Natural killer cell (primary cell): ENCODE results near the gene COL19A1. TPM values are rescaled to one million over a fixed set of nuclear protein-coding genes. Genes with fewer than 3 reads are reported as not detected.

Source experiments
- ATAC-seq, 3 donors: fragments of 150-1000 bp in 2 of 3; fragments of 200-7000 bp in 1 of 3; cut with Tn5 transposase; 1 replicate in 1 of 3; 2 replicates in 2 of 3; pipeline ENCODE4 v1.10.0; 2021; ENCODE audit warnings: mild to moderate bottlenecking in 2 of 3, moderate library complexity in 2 of 3
- DNase-seq, 2 donors: peaks; one replicate each; pipeline versions ENCODE4 v3.0.0 to v3.0.0-alpha.2; 2013 to 2021; ENCODE audit warnings: mixed read lengths in 1 of 2
- H3K27ac ChIP-seq: one replicate; pipeline ENCODE4 v1.5.1; 2013; ENCODE audit warnings: mild to moderate bottlenecking, low read length
- H3K27me3 ChIP-seq: one replicate; pipeline ENCODE4 v1.6.1; 2013; ENCODE audit warnings: low read length; ENCODE audit not compliant: control insufficient read depth, insufficient read depth
- H3K36me3 ChIP-seq: one replicate; pipeline ENCODE4 v1.6.1; 2013; ENCODE audit warnings: low read length; ENCODE audit not compliant: control insufficient read depth, insufficient read depth
- H3K4me1 ChIP-seq: one replicate; pipeline ENCODE4 v1.6.1; 2013; ENCODE audit warnings: low read length; ENCODE audit not compliant: control insufficient read depth, insufficient read depth
- H3K4me3 ChIP-seq: one replicate; pipeline ENCODE4 v1.5.1; 2013; ENCODE audit warnings: low read length
- H3K9me3 ChIP-seq: one replicate; pipeline ENCODE4 v1.6.1; 2013; ENCODE audit warnings: low read length; ENCODE audit not compliant: control insufficient read depth, insufficient read depth
- H3K27ac Mint-ChIP-seq, 2 donors: one replicate each; pipeline ENCODE4 v1.8.0; 2022; ENCODE audit warnings: mild to moderate bottlenecking in 2 of 2, mixed read lengths in 2 of 2, moderate library complexity in 1 of 2
- H3K27me3 Mint-ChIP-seq, 2 donors: one replicate each; pipeline ENCODE4 v1.8.0; 2022; ENCODE audit warnings: low read depth in 2 of 2, mixed read lengths in 2 of 2
- H3K36me3 Mint-ChIP-seq: one replicate; pipeline ENCODE4 v1.8.0; 2022; ENCODE audit warnings: mixed read lengths
- H3K4me1 Mint-ChIP-seq, 2 donors: one replicate each; pipeline ENCODE4 v1.8.0; 2022; ENCODE audit warnings: mixed read lengths in 2 of 2
- H3K4me3 Mint-ChIP-seq: one replicate; pipeline ENCODE4 v1.8.0; 2022; ENCODE audit warnings: mild to moderate bottlenecking, moderate library complexity, mixed read lengths
- H3K9me3 Mint-ChIP-seq, 2 donors: one replicate each; pipeline ENCODE4 v1.8.0; 2022; ENCODE audit warnings: mixed read lengths in 2 of 2
- CTCF ChIP-seq: fragments of 200-600 bp; IDR thresholded peaks from one replicate; pipeline ENCODE4 v1.8.0; 2022; ENCODE audit warnings: antibody characterized with exemption
- WGBS: methylation state at CpG from one replicate; pipeline ENCODE4 v1.1.7; 2013; ENCODE audit warnings: missing lambda C conversion rate; ENCODE audit not compliant: insufficient coverage; 5-methylcytosine and 5-hydroxymethylcytosine counted together
- intact Hi-C: fragments of 100-400 bp; cut with micrococcal nuclease; formaldehyde crosslinking; loops from one replicate; pipeline ENCODE4 v1.14.2; 2022
- total RNA-seq, 4 donors: library from RNA; stranded (reverse); fragments of 120-200 nt in 1 of 4; gene quantifications; one replicate each; pipeline versions ENCODE4 v1.2.3 to v1.2.4, GENCODE V29; 2013 to 2022

Gene COL19A1
- total RNA-seq, 3 donors from 2014 or later (not counting 1 experiment from before 2014, with no cell fraction given), result 0.07 to 0.33 (median 0.18) TPM

- no peak for DNase-seq
- no peak for ATAC-seq
- 80% methylated on average over 1 of the region's 1 CpG for WGBS
- Mint-ChIP-seq H3K9me3 (peaks cover 0 to 6% of the 10 kb centered on the region in 2 donors), H3K4me3 (no peak overlapping the region), H3K4me1 (no peaks in the 10 kb centered on the region), H3K36me3 (no peaks in the 10 kb centered on the region), H3K27ac (no peak overlapping the region), H3K27me3 (no peaks in the 10 kb centered on the region)
- TF ChIP-seq CTCF, result no peak
- no peak overlapping the region for H3K4me3 ChIP-seq
- H3K27ac ChIP-seq, result no peak overlapping the region
- H3K36me3 ChIP-seq, result no peaks in the 10 kb centered on the region
- no peaks in the 10 kb centered on the region for H3K4me1 ChIP-seq
- intact Hi-C loops, result no loop called here
- no peaks in the 10 kb centered on the region for H3K9me3 ChIP-seq
- H3K27me3 ChIP-seq, result no peaks in the 10 kb centered on the region
Observed at GRCh38 chr6:70086806-70087205, 220.4 kb downstream of the COL19A1 start.

GRCh38 chr6:70094156-70094555, 227.8 kb downstream of the COL19A1 start:
- Histone ChIP-seq H3K9me3 (no peaks in the 10 kb centered on the region), H3K36me3 (no peaks in the 10 kb centered on the region), H3K27ac (no peak overlapping the region), H3K4me1 (no peaks in the 10 kb centered on the region), H3K27me3 (no peaks in the 10 kb centered on the region), H3K4me3 (no peak overlapping the region)
- WGBS, result 100% methylated on average over 1 of the region's 1 CpG
- H3K27me3 Mint-ChIP-seq, result no peaks in the 10 kb centered on the region
- intact Hi-C loops, result no loop called here
- peaks cover 0 to 2% of the 10 kb centered on the region in 2 donors for H3K9me3 Mint-ChIP-seq
- no peaks in the 10 kb centered on the region for H3K36me3 Mint-ChIP-seq
- no peak for TF ChIP-seq CTCF
- H3K4me3 Mint-ChIP-seq, result no peak overlapping the region
- no peak overlapping the region for H3K27ac Mint-ChIP-seq
- no peaks in the 10 kb centered on the region for H3K4me1 Mint-ChIP-seq
- DNase-seq (no peak), ATAC-seq (no peak)

- Mint-ChIP-seq H3K27me3 (peaks cover 0 to 3% of the 10 kb centered on the region in 2 donors), H3K36me3 (no peaks in the 10 kb centered on the region), H3K4me3 (no peak overlapping the region), H3K27ac (no peak overlapping the region), H3K4me1 (no peaks in the 10 kb centered on the region), H3K9me3 (peaks cover 0 to 3% of the 10 kb centered on the region in 2 donors)
- TF ChIP-seq CTCF, result no peak
- WGBS, result 76% methylated on average over 1 of the region's 3 CpGs
- no peak overlapping the region for H3K4me3 ChIP-seq
- H3K27ac ChIP-seq, result no peak overlapping the region
- H3K27me3 ChIP-seq, result no peaks in the 10 kb centered on the region
- no peaks in the 10 kb centered on the region for H3K36me3 ChIP-seq
- ATAC-seq (no peak), DNase-seq (no peak)
- intact Hi-C loops, result no loop called here
- no peaks in the 10 kb centered on the region for H3K4me1 ChIP-seq
- no peaks in the 10 kb centered on the region for H3K9me3 ChIP-seq
Observed at GRCh38 chr6:70099732-70100131, 233.4 kb downstream of the COL19A1 start.

GRCh38 chr6:70103798-70104197, 237.4 kb downstream of the COL19A1 start:
- DNase-seq, result no peak
- no peak overlapping the region for H3K4me3 ChIP-seq

More at GRCh38 chr6:70103798-70104197, 237.4 kb downstream of the COL19A1 start:
- no peaks in the 10 kb centered on the region for H3K4me1 ChIP-seq
- Mint-ChIP-seq H3K36me3 (no peaks in the 10 kb centered on the region), H3K9me3 (peaks cover 0 to 3% of the 10 kb centered on the region in 2 donors), H3K4me3 (no peak overlapping the region), H3K4me1 (no peaks in the 10 kb centered on the region), H3K27me3 (peaks cover 0 to 3% of the 10 kb centered on the region in 2 donors), H3K27ac (no peak overlapping the region)
- H3K9me3 ChIP-seq, result no peaks in the 10 kb centered on the region
- no peak for ATAC-seq
- no peak for TF ChIP-seq CTCF
- no CpG with 5 or more reads among the region's 1 CpG for whole genome bisulfite sequencing
- no peaks in the 10 kb centered on the region for H3K36me3 ChIP-seq
- no peaks in the 10 kb centered on the region for H3K27me3 ChIP-seq
- intact Hi-C loops, result no loop called here
- H3K27ac ChIP-seq, result no peak overlapping the region
